HG02981 (cell line): ENCODE data around the gene CNOT3.
A peak's percentile ranks its signal among the peaks of the same experiment; 100 is the strongest.

ENCODE experiments used
- ATAC-seq: cut with Tn5 transposase; IDR thresholded peaks from one replicate; pipeline ENCODE4 v1.9.1; 2021; ENCODE audit warnings: mild to moderate bottlenecking, moderate library complexity; ENCODE audit not compliant: unreplicated experiment

Gene CNOT3

DNA sequence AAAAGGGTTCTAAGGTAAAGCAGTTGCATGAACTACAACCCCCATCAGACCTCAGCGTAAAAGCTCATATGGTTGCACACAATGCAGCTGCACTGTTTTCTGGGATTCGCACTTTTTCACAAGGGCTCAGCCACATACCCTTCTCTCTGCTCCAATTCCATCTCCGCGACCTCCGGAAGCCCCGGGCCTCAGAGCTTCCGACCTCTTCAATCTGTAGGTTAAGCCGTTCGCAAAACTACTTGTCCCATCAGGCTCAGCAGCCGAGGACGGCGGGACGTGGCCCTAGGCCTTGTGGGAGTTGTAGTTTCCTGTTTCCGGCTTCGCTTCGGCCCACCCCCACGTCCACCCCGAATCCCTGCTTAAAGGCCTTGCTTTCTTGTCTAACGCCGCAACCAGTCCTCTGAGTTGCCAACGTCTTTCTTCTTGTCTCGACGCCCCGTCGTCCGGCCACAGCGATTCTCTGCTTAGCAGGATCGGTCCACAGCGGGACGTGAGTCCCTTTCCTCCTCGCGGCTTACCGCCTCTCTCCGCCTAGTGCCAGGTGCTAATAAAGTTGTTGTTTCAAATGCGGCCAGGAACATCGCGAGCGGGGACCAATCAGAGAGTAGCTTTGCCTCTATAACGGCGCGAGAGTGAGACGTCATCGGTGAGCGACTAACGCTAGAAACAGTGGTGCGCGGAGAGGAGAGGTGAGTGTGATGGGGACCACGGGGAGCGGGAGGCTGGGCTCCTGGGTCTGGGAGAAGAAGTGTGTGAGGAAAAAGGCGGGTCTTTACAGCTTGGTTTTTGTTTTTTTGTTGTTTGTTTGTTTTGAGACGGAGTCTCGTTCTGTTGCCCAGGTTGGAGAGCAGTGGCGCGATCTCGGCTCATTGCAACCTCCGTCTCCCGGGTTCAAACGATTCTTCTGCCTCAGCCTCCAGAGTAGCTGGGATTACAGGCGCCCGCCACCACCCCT lies 22.2 kb upstream of the CNOT3 start, which contains the start of the genes PRPF31 and TFPT:
PRPF31 (plus strand) TSS at position 646 of the 955 bp plus-strand sequence. CDS start 2,525 bp downstream, outside the sequence.
TFPT (minus strand) TSS at position 549 of the 955 bp plus-strand sequence; CDS start at position 161, 388 bp downstream.
- peak; percentile 71 for ATAC-seq

DNA sequence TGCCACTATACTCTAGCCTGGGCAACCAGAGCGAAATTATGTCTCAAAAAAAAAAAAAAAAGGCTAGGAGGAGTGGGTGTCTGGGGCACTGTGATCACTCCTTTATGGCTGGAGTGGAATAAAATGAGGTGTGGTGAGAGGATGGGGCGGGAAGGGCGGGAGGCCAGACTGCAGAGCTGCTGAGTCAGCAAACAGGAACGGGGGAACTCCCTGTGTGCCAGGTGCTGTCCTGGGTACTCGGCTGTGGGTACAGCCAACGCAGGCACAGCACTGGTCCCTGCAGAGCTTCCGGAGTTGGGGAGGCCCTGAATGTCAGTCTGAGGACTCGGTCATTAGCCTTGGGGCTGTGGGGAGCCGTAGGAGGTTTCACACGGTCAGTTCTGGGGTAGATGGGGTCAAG lies 16.3 kb upstream of the CNOT3 start:
- no peak for ATAC-seq

DNA sequence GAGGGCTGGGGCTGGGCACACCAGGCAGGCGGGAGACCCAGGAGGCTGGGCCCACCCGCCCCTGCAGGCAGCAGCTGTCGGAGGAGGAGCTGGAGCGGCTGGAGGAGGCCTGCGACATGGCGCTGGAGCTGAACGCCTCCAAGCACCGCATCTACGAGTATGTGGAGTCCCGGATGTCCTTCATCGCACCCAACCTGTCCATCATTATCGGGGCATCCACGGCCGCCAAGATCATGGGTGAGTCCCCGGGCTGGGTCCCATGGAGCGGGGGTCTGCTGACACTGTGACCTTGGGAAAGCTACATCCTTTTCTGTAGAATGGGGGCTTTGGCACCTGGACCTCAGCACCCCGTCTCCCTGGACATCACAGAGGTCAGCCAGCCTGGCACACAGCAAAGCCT lies 13.9 kb upstream of the CNOT3 start:
- no peak for ATAC-seq

DNA sequence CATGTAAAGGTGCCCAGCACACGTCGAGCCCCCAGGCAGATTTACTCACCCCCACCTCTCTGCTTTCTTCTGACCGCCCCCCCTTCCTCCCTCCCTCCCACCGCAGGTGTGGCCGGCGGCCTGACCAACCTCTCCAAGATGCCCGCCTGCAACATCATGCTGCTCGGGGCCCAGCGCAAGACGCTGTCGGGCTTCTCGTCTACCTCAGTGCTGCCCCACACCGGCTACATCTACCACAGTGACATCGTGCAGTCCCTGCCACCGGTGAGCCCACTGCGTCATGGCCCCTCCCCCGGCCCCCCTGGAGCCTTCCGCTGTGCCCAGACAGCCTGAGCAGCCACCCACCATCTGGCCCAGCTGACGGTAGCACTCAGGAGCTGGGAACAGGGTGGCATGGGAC lies 13.2 kb upstream of the CNOT3 start:
- ATAC-seq = no peak

DNA sequence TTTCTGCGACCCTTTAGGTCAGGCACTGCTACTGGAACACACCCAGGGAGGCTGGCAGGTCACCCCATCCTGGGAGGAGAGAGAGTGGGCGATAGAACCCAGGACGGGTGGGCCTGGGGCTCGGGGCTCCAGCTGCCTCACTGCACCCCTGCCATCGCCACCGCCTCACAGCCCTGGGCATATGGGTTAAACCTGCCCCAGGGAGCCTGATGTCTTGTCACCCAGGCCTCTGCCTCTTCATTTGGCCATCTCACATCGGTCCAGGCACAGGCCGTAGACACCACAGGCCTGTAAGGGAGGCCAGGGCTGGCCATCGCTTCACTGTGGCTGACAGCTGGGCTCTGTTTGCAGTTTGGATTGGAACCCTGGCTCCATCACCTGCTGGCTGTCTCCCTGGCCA lies 11.8 kb upstream of the CNOT3 start:
- ATAC-seq = no peak

DNA sequence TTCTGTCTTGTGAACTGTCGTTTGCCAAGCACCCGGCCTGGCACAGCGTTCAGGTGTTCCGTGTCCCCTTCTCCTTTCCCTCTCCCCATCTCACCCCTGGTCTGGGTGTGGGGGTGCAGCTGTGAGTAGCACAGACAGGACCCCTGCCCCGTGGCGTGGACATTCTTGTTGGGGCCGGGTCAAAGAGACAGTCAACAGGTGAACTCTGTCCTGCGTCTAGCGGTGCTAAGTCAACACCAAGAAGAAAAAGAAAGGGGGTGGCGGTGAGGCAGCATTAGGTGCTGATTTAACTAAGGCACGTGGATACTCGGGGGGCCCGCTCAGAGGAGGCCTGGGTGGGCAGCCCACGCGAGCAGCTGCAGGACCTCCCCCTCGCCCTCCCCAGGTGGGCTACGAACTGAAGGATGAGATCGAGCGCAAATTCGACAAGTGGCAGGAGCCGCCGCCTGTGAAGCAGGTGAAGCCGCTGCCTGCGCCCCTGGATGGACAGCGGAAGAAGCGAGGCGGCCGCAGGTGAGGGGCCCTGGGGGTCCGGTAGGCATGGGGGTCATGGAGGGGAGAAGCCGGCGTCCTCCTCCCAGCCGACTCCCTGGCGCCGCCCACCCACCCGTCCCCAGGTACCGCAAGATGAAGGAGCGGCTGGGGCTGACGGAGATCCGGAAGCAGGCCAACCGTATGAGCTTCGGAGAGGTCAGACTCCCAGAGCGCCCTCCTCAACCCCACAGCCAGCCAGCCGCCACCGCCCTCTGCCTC lies 9.7 kb upstream of the CNOT3 start:
- ATAC-seq = no peak

DNA sequence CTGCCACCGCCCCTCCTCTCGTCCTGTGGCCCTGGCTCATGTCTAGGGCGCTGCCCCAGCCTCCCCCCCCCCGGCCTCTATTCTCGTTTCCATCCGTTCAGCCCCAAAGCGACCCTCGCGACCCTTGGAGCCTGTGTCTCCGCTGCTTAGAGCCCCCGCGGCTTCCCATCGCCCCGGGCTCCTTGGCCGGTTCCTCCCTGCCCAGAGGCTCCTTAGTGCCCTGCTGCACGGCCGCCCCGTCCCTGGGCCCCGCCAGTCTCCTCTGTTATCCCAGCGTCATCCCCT lies 9.2 kb upstream of the CNOT3 start:
- ATAC-seq = no peak

DNA sequence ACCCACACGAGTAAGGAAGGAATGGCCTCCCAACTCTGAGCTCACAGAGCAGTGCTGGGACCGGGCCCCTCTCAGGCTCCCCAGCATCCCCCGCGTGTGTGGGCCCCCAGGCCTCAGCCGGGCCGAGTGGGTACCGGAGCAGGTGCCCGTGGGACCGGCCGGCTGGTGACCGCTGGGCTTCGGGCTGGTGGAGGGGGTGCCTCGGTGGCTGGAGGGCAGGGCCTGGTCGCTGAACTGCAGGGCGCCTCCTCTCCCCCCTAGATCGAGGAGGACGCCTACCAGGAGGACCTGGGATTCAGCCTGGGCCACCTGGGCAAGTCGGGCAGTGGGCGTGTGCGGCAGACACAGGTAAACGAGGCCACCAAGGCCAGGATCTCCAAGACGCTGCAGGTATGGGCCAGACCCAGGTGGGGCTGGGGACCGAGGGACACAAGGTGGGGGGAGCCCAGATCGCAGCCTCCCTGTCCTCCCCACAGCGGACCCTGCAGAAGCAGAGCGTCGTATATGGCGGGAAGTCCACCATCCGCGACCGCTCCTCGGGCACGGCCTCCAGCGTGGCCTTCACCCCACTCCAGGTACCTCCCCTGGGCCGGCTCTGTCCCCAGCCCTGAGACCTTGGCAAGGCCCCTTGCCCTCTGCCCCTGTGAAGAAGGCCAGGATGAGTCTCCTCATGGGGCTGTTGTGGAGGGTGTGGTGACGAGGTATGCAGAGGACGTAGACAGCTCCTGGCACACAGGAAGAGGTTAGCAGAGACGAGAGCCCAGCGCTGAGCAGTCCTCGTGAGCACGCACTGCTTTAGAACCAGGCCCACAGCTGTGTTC lies 8.6 kb upstream of the CNOT3 start:
- no peak for ATAC-seq

DNA sequence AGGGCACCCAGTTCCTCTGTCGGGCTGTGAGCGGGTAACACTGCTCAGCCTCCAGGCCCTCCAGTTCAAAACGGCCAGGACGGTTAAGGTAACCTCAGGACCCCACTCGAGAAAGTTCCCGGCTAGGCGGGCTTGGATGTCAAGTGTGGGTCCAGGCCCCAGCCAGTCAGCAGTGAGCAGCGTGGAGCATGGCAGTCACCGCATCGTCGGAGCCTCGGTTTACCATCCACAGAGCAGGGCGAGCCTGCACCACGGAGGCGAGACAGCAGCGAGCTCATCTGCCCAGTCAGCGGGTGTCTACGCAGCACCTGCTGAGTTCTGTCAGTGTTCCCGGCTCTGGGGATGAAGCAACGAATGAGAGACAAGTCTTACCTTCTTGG lies 8.0 kb upstream of the CNOT3 start:
- no peak for ATAC-seq

DNA sequence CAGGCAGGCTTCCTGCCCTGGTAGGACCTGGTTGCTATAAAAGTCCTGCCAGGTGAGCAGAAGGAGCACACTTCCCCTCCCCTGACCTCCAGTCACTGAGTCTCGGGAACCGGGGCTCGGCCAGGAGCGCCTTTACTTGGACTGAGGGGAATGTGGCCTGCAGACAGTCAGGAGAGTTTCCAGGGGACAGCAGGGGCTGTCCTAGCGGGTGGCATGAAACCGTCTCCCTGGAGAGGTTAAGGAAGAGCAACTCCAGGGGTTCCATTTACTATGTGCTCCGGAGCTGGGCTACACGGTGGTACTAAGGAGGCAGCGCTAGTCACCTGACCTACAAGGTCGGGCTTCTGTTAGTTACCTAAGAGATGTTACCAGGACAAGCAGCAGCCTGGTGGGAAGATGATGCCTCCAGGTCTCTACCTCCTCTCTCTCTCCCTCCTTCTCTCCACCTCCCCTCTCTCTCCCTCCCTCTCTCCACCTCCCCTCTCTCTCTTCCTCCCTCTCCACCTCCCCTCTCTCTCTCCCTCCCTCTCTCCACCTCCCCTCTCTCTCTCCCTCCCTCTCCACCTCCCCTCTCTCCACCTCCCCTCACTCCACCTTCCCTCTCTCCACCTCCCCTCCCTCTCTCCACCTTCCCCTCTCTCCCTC lies 4.1 kb upstream of the CNOT3 start:
- no peak for ATAC-seq

DNA sequence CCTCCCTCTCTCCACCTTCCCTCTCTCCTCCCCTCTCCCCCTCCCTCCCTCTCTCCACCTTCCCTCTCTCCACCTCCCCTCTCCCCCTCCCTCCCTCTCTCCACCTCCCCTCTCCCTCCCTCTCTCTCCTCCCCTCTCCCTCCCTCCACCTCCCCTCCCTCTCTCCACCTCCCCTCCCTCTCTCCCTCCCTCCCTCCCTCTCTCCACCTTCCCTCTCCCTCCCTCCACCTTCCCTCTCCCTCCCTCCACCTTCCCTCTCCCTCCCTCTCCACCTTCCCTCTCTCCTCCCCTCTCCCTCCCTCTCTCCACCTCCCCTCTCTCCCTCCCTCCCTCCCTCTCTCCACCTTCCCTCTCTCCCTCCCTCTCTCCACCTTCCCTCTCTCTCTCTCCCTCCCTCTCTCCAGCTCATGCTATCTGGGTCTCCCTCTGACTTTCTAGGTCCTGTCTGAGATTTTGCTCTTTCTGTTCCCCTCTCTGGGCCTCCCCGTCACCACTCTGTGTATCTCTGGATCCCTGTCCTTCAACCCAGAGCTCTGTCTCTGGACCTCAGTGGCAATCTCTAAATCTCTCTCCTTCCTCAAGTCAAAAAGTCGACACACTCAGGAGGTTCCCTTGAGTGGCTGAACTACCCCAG lies 3.5 kb upstream of the CNOT3 start:
- no peak for ATAC-seq

DNA sequence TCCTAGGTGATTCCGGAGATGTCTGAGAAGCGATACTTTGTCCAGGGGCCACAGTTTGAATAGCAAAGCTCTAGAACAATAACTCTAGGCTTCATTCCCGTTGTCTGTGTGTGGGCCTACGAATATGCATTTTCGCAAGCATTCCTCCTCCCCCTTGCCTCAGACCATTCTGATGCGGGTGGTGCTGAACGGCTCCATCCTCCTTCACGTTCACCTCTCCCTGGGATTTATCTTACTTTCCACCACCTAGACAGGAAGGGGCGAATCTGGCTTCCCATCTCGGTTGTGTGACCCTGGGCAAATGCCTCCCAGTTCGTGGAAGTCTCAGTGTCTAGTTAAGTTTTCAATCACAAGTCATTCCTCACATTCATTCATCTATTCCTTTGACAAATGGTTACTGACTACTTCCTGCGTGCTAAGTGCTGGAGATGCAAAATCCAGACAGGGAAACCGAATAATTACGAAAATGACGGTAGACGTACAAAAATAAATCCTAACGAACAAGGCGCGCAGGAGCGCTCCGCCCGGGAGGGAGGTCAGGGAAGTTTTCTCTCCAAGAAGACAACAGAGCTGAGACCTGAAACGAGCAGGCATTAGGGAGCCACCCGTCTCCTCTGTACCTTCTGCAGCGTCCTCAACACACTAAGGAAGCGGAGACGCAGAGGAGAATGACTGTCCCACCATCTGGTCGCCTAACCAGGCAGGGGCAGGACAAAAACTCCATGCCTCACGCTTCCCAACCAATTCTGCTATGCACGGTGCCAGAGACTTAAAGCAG lies 1.3 kb upstream of the CNOT3 start:
- no peak for ATAC-seq

DNA sequence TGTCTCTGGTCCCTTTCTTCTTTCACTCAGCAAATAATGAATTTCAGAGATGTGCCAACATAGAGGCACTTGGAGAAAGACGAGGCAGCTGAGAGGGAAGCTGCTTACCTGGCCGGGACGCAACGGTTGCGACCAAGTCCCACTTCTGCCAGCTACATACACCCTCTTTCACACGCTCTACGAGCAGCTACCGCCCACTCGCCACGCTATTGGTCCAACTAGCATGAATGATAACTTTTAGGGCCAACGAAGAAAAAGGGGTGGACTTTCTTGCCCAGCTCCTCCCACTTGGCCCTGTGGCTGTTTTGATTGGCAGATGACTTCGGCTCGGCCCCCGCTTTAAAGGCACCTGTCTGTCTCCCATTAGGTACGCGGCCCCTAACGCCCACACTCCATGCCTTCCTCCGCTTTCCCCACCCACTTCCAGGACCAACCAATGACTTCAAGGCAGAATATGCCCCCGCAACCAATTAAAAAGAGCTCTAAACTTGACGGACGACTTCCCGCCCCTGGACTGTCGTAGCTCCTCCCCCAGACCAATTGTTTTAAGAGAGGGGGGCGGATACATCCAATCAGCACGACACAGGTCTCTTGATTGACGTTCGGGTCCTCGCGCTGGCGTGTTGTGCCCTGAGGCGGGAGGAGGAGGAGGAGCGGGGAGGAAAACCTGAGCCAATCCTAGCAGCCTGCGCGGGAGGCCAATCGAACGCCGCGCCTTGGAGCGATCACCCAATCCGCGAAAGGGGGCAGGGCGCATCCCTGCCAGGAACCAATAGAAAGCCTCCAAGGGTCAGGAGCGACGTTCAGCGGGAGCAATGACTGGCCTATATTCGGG lies 481 bp upstream of the CNOT3 start:
- ATAC-seq = peak; percentile 73

DNA sequence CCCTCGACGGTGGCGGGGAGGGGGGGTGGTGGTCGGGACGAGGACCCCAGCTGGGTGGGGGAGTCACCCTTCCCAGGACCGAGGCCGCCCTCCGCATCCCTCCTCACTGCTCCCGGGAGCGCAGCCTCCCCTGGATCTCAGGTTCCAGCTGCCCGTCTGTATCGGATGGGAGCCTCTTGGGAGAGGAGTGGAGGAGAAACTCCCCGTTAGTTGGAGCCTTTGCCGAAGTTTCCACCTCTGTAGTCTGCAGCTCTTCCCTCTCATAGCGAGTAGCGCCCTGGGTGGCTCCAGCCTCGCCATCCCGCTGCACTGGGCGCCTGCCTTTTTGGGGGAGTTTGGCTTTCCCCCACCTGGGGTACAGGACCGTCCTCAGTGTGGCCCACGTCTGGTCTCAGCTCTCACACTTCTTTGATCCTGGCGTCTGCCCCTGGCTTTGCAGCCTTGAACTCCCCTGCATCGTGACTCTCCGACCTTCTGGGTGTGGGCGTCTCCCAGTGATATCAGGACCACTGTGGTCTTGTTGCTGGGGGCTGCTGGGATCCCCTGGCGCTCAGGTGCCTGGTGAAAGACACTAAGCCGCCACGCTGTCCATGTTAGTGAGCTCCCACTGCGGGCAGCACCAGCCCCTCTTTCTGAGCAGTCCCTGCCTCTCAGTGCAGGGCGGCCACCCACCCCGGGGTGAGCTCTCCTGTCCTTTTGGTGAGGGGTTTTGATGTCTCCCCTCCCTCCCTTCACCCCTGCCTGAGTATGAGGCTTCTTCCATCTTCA lies 1.1 kb downstream of the CNOT3 start:
- ATAC-seq = no peak

DNA sequence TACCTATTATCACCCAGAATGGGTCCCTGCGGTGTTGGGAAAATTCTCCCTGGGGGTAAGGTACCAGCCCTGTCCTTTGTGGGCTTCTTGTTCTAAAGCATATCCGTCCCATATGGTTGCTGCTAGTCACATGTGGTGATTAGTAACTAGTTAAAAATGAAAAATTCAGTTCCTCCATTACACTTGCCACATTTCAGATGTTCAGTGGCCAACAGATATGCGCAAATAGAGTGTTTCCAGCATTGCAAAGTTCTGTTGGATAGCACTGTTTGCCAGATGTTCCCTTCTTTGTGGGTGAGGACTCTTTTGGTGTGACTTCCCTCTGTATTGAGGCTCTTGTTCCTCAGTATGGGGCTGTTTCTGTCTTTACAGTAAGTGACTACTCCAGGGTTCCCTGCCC lies 3.8 kb downstream of the CNOT3 start:
- no peak for ATAC-seq

DNA sequence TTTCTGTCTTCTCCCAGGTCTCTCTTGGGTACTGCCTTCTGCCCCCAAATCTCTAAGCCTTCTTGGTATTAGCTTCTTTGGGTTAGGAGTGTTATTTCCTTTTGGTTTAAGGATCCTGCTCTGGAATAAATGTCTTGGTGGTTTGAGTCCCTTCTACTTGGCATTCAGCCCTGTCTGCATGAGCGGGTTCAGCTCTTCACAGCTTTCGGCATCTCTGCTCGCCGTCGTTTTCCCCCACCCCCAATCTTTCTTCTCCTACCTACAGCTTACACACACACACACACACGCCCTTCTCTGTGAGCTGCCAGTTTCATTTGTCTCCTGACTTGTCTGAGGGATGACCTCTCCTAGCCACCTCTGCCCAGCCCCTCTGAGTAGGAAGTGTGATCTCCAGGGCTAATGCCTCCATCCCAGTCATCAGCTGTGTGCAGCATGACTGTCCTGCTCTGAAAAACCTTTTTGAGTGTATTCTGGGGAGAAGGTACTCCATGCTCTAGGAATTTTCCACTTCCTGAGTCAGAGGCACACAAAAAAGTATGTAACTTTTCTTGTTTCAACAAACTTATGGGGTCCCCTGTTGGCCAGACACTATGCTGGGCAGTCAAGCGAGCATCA lies 4.7 kb downstream of the CNOT3 start:
- ATAC-seq = no peak

DNA sequence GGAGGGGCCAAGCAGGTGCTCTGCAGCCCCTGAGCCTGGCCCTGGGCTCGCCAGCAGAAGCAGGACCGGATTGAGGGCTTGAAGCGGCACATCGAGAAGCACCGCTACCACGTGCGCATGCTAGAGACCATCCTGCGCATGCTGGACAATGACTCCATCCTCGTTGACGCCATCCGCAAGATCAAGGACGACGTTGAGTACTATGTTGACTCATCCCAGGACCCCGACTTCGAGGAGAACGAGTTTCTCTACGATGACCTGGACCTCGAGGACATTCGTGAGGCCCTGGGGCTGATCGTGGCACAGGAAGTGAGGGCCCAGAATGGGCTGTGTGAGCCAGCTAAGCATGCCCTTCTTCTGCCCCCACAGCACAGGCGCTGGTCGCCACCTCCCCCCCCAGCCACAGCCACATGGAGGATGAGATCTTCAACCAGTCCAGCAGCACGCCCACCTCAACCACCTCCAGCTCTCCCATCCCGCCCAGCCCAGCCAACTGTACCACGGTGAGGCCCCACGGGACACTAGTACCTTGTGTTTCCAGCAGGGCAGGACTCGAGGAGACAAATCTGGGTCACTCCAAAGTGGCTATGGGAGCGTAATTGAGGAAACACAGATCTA lies 8.1 kb downstream of the CNOT3 start:
- ATAC-seq = no peak
